ENCODE data around the gene HOXD8. TPM values are rescaled to one million over a fixed set of nuclear protein-coding genes. Genes with fewer than 3 reads are reported as not detected.

Gene HOXD8
- total RNA-seq, 1 experiment from 2014 or later: 1.9 TPM

GRCh38 chr2:176120364-176121189, 8.9 kb upstream of the HOXD8 start:
- Histone ChIP-seq H3K27ac (ENCODE audit: low read length) (no peak overlapping the region), H3K9me2 (replicated peaks; ENCODE audit: low read length) (no peaks in the 10 kb centered on the region), H3K9ac (ENCODE audit: low read length) (no peak overlapping the region), H3K36me3 (ENCODE audit: low read depth, low read length) (no peaks in the 10 kb centered on the region), H3K9me3 (ENCODE audit: low read length) (no peaks in the 10 kb centered on the region), H3K4me1 (ENCODE audit: insufficient read depth, low read length) (no peaks in the 10 kb centered on the region), H3K79me2 (ENCODE audit: low read length) (no peaks in the 10 kb centered on the region), H4K20me1 (ENCODE audit: low read length) (no peaks in the 10 kb centered on the region), H3K4me2 (ENCODE audit: low read length) (no peak overlapping the region), H3F3A (ENCODE audit: low read length, unreplicated experiment) (no peaks in the 10 kb centered on the region), H3K27me3 (ENCODE audit: low read length) (no peaks in the 10 kb centered on the region), H2AFZ (ENCODE audit: low read length) (no peak overlapping the region), H3K4me3 (ENCODE audit: low read length) (no peak overlapping the region)
- intact Hi-C loops (cut with micrococcal nuclease): no loop called here
- no peak for DNase-seq
- BruUV-seq (replicated peaks): no TSS peak
- CTCF ChIA-PET: interaction anchor here (0.5 to 0.6 kb wide), 2 partner anchors 11 to 813 kb away, joined by 3 to 7 read pairs; no protein-coding TSS in a partner anchor
- POLR2A ChIA-PET (ENCODE audit: unreplicated experiment): no interaction called here
- no peak for ATAC-seq
- TF ChIP-seq CTCF (conservative IDR thresholded peaks at IDR 0.05; ENCODE audit: low read depth, low read length): no peak
- TF ChIP-seq EZH2 (IDR thresholded peaks at IDR 0.05; ENCODE audit: low read length, unreplicated experiment): no peak
- TF ChIP-seq EZH2phosphoT487 (IDR thresholded peaks at IDR 0.05; ENCODE audit: borderline replicate concordance, low read length): no peak

DNA sequence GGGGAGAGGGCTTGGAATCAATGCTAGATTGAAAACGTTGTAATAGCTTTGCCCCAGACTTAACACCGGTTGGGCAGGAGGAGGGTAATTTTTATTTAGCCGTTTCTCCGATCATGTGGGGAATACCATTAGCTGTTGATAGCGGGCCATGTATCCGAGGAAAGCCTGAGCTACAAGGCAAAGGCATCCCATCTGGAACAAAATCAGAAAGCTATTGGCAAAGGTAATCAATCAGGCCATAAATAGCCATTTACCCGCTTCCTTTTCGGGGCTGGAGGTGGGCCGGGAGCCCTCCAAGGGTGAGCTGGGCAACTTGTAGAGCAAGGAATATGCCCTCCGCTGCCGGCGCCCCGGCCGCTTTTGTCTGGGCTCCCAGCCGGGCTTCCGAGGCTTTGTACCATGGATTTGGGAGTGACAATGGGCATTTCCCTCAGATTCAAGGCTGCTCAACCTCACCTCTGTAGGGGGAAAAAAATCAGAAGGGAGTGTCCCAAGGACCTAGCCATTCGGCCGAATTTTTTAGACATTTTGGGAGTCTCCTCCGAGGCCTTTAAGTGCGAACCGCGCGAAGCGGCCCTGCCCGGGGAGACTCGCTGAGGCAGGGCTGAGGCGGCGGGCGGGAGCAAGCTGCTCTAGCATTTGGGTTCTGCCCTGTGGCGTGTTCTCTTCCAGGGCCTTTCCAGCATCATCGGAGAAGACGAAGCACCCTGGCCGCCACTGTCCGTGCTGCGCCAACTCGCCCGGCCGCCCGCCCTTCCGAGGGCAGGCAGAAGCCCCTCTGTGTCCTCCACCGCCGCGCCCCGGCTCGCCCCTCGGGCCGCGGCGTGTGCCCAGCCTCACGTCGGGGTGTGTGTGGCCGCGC, 8.1 kb upstream of the HOXD8 start:
- Histone ChIP-seq H3K4me3 (ENCODE audit: low read length) (no peak overlapping the region), H3K36me3 (ENCODE audit: low read depth, low read length) (no peaks in the 10 kb centered on the region), H3K9me2 (replicated peaks; ENCODE audit: low read length) (no peaks in the 10 kb centered on the region), H3K4me1 (ENCODE audit: insufficient read depth, low read length) (no peaks in the 10 kb centered on the region), H2AFZ (ENCODE audit: low read length) (no peak overlapping the region), H3K9me3 (ENCODE audit: low read length) (no peaks in the 10 kb centered on the region), H3F3A (ENCODE audit: low read length, unreplicated experiment) (no peaks in the 10 kb centered on the region), H3K79me2 (ENCODE audit: low read length) (no peaks in the 10 kb centered on the region), H3K27me3 (ENCODE audit: low read length) (no peaks in the 10 kb centered on the region), H3K4me2 (ENCODE audit: low read length) (no peak overlapping the region), H3K9ac (ENCODE audit: low read length) (no peak overlapping the region), H3K27ac (ENCODE audit: low read length) (no peak overlapping the region), H4K20me1 (ENCODE audit: low read length) (no peaks in the 10 kb centered on the region)
- no peak for DNase-seq
- POLR2A ChIA-PET (ENCODE audit: unreplicated experiment): no interaction called here
- intact Hi-C loops (cut with micrococcal nuclease): no loop called here
- CTCF ChIA-PET: no interaction called here
- BruUV-seq (replicated peaks): no TSS peak
- ATAC-seq: no peak
- TF ChIP-seq EZH2 (IDR thresholded peaks at IDR 0.05; ENCODE audit: low read length, unreplicated experiment) (no peak), CTCF (conservative IDR thresholded peaks at IDR 0.05; ENCODE audit: low read depth, low read length) (no peak), EZH2phosphoT487 (IDR thresholded peaks at IDR 0.05; ENCODE audit: borderline replicate concordance, low read length) (no peak)
